Measurements from ENCODE around the gene WFDC8.

- TF ChIP-seq CTCF (IDR thresholded peaks at IDR 0.05) (no peak), OVOL2 (CRISPR knock-in tag; IDR thresholded peaks at IDR 0.05; ENCODE audit: borderline replicate concordance) (no peak), KAT7 (CRISPR knock-in tag; IDR thresholded peaks at IDR 0.05; ENCODE audit: borderline replicate concordance) (no peak), RELA (CRISPR knock-in tag; IDR thresholded peaks at IDR 0.05; ENCODE audit: borderline replicate concordance) (no peak), GABPB1 (CRISPR knock-in tag; IDR thresholded peaks at IDR 0.05) (no peak), ESRRA (CRISPR knock-in tag; IDR thresholded peaks at IDR 0.05; ENCODE audit: borderline replicate concordance) (no peak), JAZF1 (CRISPR knock-in tag; IDR thresholded peaks at IDR 0.05) (no peak)
Measured at GRCh38 chr20:45502561-45502960, 76.5 kb downstream of the WFDC8 start.
